HG03378 (cell line): ENCODE results near the gene WDFY4.

ENCODE experiments used
- ATAC-seq: cut with Tn5 transposase; IDR thresholded peaks from one replicate; pipeline ENCODE4 v1.9.1; 2021; ENCODE audit warnings: mild to moderate bottlenecking, moderate library complexity; ENCODE audit not compliant: unreplicated experiment

Gene WDFY4

DNA sequence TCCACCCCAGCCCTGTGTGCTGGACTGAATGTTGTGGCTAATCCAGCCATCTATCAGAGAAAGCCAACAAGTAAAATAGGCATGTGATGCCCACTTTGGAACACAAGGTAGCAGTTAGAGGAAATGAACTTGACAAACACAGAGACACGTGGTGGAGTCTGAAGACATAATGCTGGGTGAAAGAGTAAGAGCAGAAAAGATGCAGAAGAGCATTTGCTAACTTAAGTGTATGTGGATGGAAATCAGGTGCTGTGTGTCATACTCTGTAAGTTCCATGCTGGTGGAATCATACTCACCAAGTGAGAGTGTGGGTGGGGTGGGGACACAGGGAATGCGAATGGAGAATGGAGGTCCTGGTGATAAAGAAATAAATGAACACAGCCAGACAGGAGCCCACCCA, 22.8 kb downstream of the WDFY4 start:
- ATAC-seq, result no peak

DNA sequence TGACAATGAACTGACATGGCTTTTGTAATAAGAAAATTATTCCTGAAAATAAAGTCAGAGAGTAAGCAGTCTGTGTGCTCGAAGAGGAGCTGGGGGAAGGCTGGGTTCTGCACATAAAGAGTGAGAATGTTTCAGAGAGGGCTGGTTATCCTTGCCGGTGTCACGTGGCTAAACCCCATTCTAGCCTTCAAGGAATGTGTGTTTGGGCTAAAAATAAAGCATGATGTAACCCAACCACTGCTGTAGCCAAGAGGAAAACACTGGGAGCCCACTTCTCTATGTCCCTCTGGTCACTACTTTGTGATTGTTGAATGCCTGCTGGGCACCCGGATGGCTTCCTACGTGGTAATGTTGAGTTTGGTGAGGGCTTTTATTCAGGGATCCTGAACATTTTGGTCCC, 23.5 kb downstream of the WDFY4 start:
- ATAC-seq, result no peak

DNA sequence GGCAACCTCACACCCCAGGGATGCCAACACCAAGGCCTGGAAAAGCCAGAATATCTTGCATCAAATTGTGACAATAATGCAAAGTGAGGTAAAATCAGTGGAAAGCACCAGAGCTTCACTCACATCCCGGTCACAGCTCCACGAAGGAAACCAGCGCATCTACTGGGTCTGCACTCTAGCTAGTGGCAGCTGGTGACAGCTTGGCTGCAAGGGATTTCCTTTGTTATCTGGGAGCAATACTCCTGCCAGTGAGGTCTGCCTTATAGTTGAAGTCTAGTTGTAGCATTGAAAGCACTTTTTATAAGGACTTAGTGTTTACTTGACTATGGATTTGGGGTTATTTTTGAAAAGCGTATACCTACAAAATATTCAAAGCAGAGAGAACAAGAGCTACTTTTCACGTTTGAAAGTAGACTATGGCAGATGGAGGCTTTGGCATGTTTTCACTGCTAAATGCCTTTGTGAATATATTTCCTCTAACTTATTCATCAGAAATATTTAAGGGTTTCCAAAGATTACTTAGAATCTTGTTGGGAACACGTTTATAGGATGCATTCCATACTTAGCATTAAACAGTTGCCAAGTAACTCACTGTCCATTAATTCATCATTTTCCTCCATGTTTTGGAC, 26.1 kb downstream of the WDFY4 start:
- ATAC-seq, result no peak

DNA sequence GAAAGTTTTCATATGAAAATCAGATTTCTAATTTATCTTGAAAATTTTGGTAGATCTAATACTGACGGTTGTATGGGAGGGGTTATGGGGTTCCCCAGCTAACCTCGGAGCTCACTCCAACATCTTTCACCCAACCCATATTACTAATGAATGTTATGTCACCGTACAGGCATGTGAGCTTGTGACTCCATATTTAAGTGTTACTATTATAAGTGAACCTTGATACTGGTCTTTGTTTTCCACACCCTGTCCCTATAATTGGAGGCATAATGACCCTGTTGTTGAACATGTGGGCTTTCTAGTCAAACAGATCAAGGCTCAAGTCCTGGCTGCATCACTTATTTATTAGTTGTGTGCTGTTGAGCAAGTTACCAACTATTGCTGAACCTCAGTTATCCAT, 27.2 kb downstream of the WDFY4 start:
- no peak for ATAC-seq

DNA sequence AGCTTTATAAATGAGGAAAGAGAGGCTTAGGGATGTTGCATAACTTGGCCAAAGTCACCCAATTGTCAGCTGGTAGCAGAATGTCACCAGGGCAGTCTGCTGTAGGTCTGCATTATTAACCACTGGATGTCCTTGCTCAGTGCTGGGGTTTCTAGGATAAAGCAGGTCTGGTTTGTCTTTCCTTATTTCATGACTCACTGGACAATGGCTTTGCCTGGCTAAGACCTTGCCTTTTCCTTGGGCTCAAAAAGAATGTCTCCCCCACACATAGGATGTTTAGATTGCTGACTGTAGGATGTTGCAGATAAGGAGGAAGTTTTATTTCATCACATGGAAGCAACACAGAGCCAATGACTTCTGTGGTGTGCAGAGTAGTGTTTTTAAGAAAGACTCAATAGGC, 29.4 kb downstream of the WDFY4 start:
- no peak for ATAC-seq

DNA sequence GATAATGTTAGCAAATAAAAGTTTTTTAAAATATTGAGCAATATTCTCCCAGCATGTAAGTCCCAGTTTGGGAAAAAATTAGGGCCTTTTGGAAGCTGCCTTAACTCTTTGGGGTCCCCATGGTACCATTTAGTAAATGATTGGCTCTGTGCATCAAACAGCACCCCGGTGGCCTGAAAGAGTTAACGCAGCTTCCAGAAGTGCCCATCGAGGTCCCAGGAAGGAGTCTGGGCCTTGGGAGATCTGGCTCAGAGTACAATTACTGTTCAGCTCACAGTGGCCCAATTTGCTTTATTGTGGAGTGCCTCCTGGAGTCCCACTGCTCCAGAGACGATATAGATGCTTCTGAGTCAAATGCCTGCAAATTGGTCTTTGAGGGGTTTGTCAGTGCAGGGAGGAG, 31.7 kb downstream of the WDFY4 start:
- ATAC-seq, result no peak

DNA sequence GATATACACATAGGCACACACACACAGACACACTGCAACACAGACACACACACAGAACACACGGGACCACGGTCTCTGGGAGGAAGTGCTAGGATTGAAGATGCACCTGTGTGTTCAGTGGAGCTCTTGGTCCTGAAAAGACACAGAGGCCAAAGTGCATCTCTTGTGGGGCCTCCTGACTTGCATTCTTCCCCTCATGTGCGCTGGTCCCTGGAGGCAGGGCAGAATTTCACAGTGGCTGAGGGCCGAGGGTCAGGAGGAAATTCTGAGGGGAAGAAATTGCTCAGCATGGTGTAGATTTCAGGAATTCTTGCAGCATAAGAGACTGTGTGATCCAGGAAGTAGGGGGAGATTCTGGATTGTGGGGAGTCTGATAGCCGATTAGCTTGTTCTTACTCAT, 35.9 kb downstream of the WDFY4 start:
- no peak for ATAC-seq

DNA sequence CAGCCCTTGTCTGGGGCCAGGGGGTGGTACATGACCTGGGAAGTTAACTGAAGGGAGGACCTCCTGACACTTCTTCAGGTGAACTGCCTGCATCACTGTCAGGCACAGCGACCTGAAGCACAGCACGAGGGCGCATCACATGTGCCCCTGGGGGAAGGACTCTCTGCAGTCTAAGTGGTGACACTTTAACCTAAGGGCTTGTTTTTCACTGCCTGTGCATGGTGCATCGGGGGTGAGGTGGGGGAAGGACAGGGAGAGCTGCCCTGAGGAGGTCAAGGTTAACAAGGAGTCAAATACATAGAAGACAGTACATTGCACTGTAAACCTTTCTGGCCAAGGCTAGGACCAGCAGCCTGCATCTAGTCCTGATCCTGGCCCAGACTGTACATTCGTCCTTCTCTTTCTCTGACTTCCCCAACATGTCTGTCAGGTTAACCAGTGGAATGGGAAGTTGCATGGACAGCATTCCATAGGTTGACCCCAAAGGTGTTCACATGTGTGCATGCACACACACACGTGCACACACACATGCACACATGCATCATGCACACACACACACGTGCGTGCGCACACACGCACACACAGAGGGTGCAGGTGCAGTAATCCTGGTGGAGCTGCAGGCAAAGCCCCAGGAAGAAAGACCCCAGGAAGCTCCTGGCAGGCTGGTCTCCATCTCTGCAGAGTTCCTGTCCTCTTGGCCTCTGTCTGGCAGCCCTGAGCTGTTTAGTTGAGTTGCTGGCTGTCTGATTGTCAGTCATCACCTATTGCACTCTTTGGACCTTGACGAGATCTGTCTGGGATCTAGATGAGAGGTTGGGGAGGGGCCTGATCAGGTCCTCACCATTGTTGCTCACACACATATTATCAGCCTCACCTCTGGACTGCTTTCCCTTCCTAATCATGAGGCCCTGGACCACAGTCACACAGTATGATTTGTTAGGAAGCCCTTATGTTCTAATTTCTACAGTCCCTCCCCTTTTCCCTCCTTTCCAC, 37.8 kb downstream of the WDFY4 start:
- no peak for ATAC-seq

DNA sequence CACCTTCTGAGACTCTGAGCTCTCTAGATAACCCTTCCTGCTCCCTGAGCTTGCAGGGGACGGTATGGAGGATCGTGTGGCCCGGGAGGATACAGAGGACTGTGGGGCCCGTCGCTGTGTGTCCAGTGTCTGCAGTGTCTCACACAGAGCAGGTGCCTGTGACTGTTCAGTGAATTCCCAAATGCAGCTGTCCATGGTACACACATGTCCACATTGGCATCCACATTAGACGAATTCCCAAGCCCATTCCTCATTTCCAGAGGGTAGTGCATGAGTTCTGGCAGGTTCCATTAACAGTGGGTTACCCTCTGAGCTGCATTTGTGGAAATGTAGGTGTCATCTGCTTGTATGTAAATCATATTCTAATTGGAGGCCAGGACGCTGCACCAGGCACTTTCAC, 39.5 kb downstream of the WDFY4 start:
- ATAC-seq, result no peak

DNA sequence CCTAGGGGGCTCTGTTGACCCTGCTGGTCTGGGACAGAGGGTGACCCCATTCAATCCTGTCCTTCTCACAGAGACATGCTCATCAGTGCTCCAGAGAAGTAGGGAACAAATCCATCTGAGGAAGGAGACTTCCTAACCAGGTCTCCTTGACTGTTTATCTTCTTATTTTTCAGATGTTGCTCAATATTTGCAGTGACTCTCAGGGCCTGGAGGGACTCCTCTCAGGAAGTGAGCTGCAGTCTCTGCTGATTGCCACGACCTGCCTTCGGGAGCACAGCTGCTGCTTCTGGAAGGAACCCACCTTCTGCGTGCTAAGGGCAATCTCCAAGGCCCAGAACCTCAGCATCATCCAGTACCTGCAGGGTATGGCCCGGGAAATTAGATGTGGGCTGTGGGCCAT, 41.0 kb downstream of the WDFY4 start:
- ATAC-seq, result no peak

DNA sequence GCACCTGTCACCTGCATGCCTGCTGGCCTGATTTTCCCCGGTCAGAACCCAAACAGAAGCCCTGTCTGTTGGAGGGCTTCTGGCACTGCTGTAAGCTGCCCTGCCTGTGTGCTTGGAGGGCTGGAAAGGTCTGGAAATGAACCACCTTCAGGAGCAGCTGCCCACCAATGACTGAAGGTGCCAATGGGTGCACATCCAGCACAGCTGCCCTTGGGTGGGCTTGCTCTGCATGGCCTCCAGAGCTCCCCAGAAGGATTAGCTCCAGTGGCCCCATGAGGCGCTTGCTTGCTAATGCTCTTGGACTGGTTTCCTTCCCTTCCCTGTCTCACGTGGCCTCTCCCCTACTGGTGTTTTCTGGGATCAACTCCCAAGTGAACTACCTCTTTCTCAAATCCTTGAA, 43.2 kb downstream of the WDFY4 start:
- ATAC-seq, result no peak

DNA sequence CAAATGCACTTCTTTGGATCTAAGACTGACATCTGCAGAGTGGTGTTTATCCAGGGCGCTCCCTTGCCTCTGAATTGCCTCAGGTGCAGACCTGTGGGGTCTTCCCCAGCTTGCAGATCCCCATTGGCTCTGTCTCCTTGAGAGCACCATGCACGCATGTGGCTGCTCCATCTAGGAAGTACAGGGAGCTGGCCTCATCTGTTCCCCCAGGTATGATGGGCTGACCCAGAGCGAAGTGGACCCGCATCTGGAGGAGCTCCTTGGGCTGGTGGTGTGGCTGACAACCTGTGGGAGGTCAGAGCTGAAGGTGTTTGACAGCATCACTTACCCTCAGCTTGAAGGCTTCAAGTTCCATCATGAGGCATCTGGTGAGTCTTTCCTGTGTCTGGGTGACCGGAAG, 44.5 kb downstream of the WDFY4 start:
- ATAC-seq, result no peak

DNA sequence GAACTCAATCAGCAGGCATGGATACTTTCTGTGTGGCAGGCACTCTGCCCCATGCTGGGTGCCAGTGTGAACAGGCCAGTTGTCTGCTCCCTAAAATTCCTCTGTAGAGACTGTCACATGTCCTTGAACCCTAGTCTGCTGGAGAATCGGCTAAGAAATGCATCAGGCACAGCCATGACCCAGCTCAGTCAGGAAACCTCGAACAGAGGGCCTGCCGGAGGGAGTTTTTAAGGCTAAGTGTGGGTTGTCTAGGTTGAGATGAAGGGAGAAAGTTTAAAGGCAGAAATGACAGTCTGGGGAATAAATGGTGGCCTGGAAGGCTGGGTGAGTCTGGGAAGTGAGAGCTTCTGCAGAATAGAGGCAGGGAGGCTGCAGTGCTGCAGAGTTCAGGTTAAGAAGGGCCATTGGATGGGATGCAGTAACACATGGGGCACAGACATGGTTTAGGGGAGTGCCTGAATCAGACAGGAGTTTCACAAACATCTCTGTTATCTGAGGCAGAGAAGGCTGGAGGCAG, 45.3 kb downstream of the WDFY4 start:
- no peak for ATAC-seq

DNA sequence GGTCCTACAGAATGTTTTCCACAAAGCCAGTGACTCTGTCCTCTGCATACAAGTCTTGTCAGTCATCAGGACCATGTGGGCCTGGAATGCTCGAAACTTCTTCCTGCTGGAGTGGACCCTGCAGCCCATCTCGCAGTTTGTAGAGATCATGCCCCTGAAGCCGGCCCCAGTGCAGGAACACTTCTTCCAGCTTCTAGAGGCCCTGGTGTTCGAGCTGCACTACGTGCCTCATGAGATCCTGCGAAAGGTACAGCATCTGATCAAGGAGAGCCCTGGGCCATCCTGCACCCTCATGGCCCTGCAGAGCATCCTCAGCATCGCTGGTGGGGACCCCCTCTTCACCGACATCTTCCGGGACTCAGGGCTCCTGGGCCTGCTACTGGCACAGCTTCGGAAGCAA, 46.5 kb downstream of the WDFY4 start:
- no peak for ATAC-seq

DNA sequence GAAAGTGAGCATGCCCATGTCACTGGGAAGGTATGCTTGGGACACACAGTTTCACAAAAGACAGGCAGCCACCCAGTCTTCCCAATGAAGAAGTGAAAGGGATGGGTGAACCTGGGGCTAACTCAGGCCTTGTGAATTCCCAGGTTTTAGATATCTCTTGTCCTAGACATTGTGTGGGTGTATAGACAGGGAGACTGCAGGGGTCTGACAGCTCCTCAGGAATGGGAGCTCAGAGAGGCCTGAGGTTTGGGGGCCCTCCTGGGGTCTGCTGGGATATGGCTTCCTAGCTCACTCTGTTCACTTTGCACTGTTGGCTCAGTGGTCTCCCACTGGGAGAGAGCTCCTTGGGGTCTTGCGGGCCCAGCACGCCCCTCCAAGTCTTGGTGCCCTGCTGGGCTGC, 47.0 kb downstream of the WDFY4 start:
- no peak for ATAC-seq

DNA sequence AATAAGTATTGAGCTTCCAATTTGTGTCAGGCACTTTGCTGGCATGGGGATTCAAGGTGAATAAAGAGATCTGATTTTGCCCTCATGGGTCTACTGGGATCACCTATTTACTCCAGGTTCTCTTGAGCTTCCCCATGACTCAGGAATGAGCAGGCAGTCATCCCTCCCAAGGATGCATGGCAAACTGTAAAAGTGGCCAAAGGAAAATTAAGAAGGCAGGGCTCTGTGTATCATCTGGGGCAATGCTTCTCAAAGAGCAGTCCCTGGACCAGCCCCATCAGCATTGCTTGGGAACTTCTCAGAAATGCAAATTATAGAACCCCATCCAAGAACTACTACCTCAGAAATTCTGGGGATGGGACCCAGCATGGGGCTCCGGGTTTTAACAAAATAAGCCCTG, 48.7 kb downstream of the WDFY4 start:
- ATAC-seq, result no peak

DNA sequence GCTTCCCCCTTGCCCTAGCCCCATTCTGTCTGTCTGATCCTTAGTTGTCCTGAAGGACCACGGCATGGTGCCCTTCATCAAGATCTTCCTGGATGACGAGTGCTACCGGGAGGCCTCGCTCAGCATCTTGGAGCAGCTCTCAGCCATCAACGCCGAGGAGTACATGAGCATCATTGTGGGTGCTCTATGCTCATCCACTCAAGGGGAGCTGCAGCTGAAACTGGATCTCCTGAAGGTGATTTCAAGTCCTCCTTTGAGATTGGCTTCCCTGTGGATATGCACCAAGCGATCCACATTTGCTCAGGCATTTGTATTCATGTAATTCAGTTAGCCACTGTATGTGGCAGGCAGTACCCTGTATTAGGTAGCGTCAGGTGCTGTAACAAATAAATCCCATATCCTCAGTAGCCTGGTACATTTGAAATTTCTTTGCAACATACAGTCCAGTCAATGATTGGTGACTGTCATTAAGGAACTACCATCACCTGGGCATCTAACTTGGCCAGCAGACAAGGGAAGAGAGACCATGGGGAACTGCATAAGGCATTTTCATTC, 51.2 kb downstream of the WDFY4 start:
- no peak for ATAC-seq

DNA sequence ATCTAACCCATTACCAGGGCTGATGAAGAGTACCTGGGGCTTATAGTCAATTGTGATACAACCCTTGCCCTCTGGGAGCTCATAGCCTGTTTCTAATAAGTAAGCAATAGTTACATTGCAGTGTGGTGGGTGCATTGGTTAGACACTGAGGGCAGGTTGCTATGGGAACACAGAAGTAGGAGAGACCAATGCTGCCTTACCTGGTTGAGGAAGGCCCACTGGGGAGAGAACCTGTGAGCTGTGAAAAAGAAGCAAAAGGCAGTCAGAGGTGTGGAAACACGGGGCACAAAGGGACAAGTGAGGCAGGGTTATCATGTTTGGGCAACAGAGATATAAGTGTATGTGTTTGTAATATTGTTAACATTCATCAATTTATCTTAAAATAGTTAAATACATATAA, 51.9 kb downstream of the WDFY4 start:
- no peak for ATAC-seq

DNA sequence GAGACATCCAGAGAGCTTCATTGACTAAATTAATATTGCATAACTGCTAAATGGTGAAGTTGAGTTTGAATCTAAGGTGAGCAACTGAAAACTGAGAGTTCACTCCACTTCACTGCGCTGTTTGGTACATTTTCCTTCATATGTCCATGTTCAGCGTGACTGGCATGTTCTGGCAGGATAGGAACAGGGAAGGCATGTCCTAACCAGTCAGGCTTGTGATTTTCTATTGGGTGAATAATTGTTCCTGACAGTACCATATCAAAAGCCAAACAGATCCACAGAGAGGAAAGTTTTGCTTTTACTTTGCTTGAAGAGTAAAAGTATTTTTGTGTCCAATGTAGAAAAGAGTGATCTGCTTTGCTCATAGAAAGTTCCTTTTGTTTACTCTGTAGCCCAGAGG, 53.2 kb downstream of the WDFY4 start:
- no peak for ATAC-seq

DNA sequence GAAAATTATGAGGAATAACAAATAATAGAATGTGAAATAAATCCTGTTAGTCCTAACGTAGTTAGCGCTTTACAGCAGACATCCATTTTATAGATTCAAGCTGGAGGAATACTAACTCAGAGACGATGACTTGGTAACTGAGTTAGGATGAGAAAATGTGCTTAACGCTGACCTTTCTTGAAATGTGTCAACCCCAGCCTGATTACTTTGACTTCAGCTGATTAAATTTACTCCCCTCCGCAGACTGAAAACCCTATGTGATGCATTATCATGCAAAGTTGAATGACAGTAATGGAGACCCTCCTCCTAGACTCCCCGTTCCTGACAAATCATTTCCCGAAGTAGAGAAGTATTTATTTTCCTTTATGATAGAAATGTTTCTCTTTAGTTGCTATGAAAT, 54.5 kb downstream of the WDFY4 start:
- no peak for ATAC-seq

DNA sequence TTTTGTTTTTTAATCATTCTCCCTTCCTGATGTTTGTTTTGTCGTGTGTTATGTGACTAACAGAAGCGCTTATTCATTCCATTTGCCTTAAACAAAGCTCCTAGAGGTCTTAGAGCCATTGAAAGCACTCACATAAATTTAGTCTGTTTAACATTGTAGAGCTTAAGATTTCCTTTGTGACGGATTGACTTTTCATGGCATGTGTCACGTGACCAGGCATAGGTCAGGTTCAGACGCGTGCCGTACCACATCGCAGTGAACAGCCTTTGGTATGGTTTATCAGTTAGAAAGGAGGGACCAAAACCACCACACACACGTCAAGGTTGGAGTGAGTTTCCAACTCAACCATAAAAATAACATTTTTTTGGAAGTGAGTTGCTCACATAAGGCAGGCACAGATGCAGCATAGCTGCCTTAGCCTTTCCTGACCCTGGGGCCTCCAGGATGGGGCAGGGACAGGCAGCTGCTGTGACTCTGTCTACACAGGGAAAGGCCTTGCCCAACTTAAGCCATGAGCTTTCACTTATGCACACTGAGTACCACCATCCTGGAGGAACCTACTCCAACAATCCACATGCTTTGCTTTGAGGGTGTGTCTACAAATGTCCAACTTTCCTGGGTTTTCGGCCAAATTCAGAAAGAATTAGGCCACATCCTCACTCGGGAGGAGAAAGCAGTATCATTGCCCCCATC, 55.5 kb downstream of the WDFY4 start:
- ATAC-seq, result no peak
